ENCODE results near the gene SNX19. TPM values are rescaled to one million over a fixed set of nuclear protein-coding genes. Genes with fewer than 3 reads are reported as not detected.

SNX19 gene
- total RNA-seq, 1 donor from 2014 or later = 56.3 TPM

GRCh38 chr11:130918081-130918480 lies 1.8 kb upstream of the SNX19 start:
- DNase-seq (ENCODE audit: low spot score, unreplicated experiment) = no peak
- Mint-ChIP-seq H3K27ac (no peak overlapping the region), H3K9me3 (ENCODE audit: low read depth) (no peaks in the 10 kb centered on the region), H3K4me3 (ENCODE audit: low read depth) (no peak overlapping the region), H3K36me3 (ENCODE audit: insufficient read depth) (peaks cover 4% of the 10 kb centered on the region), H3K4me1 (ENCODE audit: low read depth) (peaks cover 7% of the 10 kb centered on the region), H3K27me3 (peaks cover 43% of the 10 kb centered on the region)
- TF ChIP-seq, protein P1, sequence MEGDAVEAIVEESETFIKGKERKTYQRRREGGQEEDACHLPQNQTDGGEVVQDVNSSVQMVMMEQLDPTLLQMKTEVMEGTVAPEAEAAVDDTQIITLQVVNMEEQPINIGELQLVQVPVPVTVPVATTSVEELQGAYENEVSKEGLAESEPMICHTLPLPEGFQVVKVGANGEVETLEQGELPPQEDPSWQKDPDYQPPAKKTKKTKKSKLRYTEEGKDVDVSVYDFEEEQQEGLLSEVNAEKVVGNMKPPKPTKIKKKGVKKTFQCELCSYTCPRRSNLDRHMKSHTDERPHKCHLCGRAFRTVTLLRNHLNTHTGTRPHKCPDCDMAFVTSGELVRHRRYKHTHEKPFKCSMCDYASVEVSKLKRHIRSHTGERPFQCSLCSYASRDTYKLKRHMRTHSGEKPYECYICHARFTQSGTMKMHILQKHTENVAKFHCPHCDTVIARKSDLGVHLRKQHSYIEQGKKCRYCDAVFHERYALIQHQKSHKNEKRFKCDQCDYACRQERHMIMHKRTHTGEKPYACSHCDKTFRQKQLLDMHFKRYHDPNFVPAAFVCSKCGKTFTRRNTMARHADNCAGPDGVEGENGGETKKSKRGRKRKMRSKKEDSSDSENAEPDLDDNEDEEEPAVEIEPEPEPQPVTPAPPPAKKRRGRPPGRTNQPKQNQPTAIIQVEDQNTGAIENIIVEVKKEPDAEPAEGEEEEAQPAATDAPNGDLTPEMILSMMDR (IDR thresholded peaks at IDR 0.05; ENCODE audit: unreplicated experiment) = no peak

- Mint-ChIP-seq H3K36me3 (ENCODE audit: insufficient read depth) (peaks cover 8% of the 10 kb centered on the region), H3K4me3 (ENCODE audit: low read depth) (peak overlapping the region; percentile 80), H3K4me1 (ENCODE audit: low read depth) (peaks cover 10% of the 10 kb centered on the region), H3K27me3 (peaks cover 43% of the 10 kb centered on the region), H3K27ac (peak overlapping the region; percentile 46), H3K9me3 (ENCODE audit: low read depth) (no peaks in the 10 kb centered on the region)
- DNase-seq (ENCODE audit: low spot score, unreplicated experiment) = no peak
- TF ChIP-seq, protein P1 (IDR thresholded peaks at IDR 0.05; ENCODE audit: unreplicated experiment) = no peak
Measured at GRCh38 chr11:130916910-130917309, 631 bp upstream of the SNX19 start.

- Mint-ChIP-seq H3K4me1 (ENCODE audit: low read depth) (peaks cover 10% of the 10 kb centered on the region), H3K9me3 (ENCODE audit: low read depth) (no peaks in the 10 kb centered on the region), H3K4me3 (ENCODE audit: low read depth) (peak overlapping the region; percentile 80), H3K27me3 (peaks cover 31% of the 10 kb centered on the region), H3K27ac (peak overlapping the region; percentile 78), H3K36me3 (ENCODE audit: insufficient read depth) (peaks cover 8% of the 10 kb centered on the region)
- DNase-seq (ENCODE audit: low spot score, unreplicated experiment) = peak; percentile 14
- TF ChIP-seq, protein P1 (IDR thresholded peaks at IDR 0.05; ENCODE audit: unreplicated experiment) = no peak
Measured at GRCh38 chr11:130915603-130916237, 559 bp downstream of the SNX19 start.

GRCh38 chr11:130913268-130913667 lies 3.0 kb downstream of the SNX19 start:
- TF ChIP-seq, protein P1 (IDR thresholded peaks at IDR 0.05; ENCODE audit: unreplicated experiment) = no peak
- Mint-ChIP-seq H3K27ac (no peak overlapping the region), H3K36me3 (ENCODE audit: insufficient read depth) (peaks cover 8% of the 10 kb centered on the region), H3K4me3 (ENCODE audit: low read depth) (no peak overlapping the region), H3K9me3 (ENCODE audit: low read depth) (no peaks in the 10 kb centered on the region), H3K4me1 (ENCODE audit: low read depth) (peaks cover 10% of the 10 kb centered on the region), H3K27me3 (peaks cover 14% of the 10 kb centered on the region)
- DNase-seq (ENCODE audit: low spot score, unreplicated experiment) = no peak

- Mint-ChIP-seq H3K36me3 (ENCODE audit: insufficient read depth) (peaks cover 8% of the 10 kb centered on the region), H3K27me3 (peaks cover 7% of the 10 kb centered on the region), H3K4me3 (ENCODE audit: low read depth) (no peak overlapping the region), H3K4me1 (ENCODE audit: low read depth) (peaks cover 10% of the 10 kb centered on the region), H3K9me3 (ENCODE audit: low read depth) (no peaks in the 10 kb centered on the region), H3K27ac (peak overlapping the region; percentile 46)
- DNase-seq (ENCODE audit: low spot score, unreplicated experiment) = no peak
- TF ChIP-seq, protein P1 (IDR thresholded peaks at IDR 0.05; ENCODE audit: unreplicated experiment) = no peak
Measured at GRCh38 chr11:130912552-130912951, 3.7 kb downstream of the SNX19 start.
